ENCODE data around the gene LIMS3. TPM values are rescaled to one million over a fixed set of nuclear protein-coding genes. Genes with fewer than 3 reads are reported as not detected.
"Not testable (repeated sequence)": the region's sequence is repeated elsewhere in the genome, so short reads cannot be mapped to it uniquely, and the experiment has no call there.

Gene LIMS3
- total RNA-seq, 2 experiments from 2014 or later, result 0.63 to 0.93 TPM

DNA sequence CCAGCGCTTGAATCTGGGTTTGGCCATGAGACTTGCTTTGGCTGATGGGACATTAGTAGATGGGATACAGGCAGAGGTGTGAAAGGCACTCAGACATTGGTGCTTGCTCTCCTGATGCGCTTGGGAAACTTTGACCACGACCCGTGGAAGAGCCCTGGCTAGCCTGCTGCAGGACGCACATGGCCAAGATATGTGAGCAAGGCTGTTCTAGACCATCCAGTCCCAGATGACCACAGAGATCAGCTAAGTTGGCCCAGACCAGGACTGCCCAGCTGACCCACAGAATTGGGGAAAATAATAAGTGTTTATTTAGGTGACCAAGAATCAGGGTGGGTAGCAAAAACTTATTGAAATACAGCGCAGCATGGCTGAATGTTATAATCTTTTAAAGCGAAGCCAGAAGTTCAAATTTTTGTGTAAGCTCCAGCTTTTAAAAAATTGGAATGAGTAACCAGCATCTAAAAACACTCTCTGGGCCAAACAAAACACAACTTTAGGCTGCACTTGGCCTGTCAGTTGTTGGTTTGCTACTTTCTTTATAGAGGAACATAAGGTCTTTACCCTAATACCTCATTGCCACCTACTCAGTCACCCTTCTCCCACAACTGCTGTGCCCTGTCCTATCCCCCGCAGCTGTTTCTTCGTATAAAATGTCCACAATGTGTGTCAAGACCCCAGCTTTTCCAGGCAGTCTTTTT lies 51.8 kb downstream of the LIMS3 start:
- H3K36me3 Mint-ChIP-seq; H3K27ac Mint-ChIP-seq; H3K4me3 Mint-ChIP-seq; H3K9me3 Mint-ChIP-seq (ENCODE audit: low read depth); H3K4me1 Mint-ChIP-seq; CTCF ChIA-PET; DNase-seq; H3K27me3 Mint-ChIP-seq; ATAC-seq: not testable (repeated sequence)

DNA sequence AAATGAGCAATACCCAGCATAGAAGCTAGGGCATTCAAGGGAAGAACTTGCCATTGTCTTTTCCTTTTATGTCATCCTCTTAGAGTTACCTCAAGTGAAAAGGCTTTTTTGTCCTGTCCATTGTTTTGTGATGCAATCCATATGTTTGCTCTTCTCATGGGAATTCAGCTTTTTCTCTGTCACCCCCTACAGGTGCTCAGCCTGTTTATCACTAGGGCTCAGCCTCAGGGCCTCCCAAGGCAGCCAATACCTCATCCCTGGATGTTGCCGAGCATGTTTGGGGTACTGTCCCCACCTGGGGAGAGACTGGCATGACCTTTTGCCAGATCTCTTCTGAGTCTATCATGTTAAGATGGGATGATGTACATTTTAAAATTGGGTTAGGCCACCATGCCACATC lies 65.5 kb downstream of the LIMS3 start:
- ATAC-seq; H3K27ac Mint-ChIP-seq; H3K9me3 Mint-ChIP-seq (ENCODE audit: low read depth); H3K4me1 Mint-ChIP-seq; H3K27me3 Mint-ChIP-seq; CTCF ChIA-PET; H3K4me3 Mint-ChIP-seq; DNase-seq; H3K36me3 Mint-ChIP-seq: not testable (repeated sequence)

DNA sequence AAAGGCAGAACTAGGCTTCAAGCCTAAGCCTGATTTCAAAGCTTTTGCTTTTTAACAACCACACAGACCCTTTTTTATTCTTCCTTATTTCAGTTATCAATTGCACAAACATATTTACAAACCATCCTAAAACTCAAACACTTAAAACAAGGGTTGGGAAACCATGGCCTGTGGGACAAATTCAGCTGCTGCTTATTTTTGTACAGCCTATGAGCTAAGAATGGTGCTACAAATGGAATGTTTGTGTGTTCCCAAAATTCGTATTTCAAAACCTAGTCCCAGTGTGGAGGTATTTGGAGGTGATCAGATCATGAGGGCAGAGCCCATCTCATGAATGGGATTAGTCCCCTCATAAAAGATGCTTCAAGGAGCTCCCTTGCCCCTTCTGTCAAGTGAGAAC lies 67.0 kb downstream of the LIMS3 start:
- H3K4me3 Mint-ChIP-seq; H3K27ac Mint-ChIP-seq; H3K4me1 Mint-ChIP-seq; H3K36me3 Mint-ChIP-seq; CTCF ChIA-PET; H3K9me3 Mint-ChIP-seq (ENCODE audit: low read depth); DNase-seq; H3K27me3 Mint-ChIP-seq; ATAC-seq: not testable (repeated sequence)

DNA sequence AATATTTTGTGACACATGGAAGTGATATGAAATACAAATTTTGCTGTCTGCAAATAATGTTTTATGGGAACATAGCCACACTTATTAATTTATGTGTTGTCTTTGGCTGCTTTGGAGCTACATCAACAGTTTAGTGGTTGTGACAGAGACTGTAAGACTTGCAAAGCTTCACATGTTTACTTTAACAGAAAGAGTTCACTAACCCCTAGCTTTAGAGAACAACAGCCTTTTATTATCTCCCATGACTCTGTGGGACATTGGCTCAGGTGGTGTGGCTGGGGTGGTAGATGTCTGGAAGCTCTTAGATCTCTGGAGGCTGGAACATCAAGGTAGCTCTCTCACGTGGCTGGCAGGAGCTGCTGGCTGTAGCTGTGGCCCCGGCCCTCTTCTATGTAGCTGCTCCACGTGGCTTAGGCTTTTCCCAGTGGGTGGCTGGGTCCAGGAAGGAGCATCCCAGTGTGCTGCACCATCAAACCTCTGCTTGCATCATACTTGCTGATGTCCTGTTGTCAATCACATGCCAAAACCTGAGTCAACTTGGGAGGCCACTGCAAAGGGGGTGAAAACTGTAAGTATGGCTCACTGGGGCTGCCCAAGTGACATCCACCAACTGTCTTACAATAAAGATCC lies 67.7 kb downstream of the LIMS3 start:
- CTCF ChIA-PET; H3K27me3 Mint-ChIP-seq; H3K9me3 Mint-ChIP-seq (ENCODE audit: low read depth); ATAC-seq; H3K4me3 Mint-ChIP-seq; DNase-seq; H3K27ac Mint-ChIP-seq; H3K4me1 Mint-ChIP-seq; H3K36me3 Mint-ChIP-seq: not testable (repeated sequence)

DNA sequence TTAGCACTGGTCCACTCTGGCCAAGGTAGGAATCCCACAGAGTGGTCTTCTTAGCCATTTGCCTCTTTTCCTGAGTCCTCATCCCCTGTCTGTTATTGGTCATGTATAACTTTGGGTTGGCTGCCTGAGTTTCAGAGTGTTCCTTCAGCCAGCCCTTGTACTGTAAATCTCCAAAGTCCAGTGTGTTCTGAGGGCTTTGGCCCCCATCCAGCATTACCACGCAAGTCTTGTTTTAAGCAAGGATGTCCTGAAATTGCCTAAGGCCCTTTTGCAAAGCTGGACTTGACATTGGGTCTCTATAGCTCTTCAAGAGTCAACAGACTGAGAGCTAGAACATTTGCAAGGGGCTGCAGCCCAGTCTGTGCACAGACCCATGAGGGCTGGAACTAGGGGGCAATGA lies 68.4 kb downstream of the LIMS3 start:
- H3K4me3 Mint-ChIP-seq; DNase-seq; H3K36me3 Mint-ChIP-seq; ATAC-seq; H3K27me3 Mint-ChIP-seq; H3K9me3 Mint-ChIP-seq (ENCODE audit: low read depth); H3K27ac Mint-ChIP-seq; H3K4me1 Mint-ChIP-seq; CTCF ChIA-PET: not testable (repeated sequence)

DNA sequence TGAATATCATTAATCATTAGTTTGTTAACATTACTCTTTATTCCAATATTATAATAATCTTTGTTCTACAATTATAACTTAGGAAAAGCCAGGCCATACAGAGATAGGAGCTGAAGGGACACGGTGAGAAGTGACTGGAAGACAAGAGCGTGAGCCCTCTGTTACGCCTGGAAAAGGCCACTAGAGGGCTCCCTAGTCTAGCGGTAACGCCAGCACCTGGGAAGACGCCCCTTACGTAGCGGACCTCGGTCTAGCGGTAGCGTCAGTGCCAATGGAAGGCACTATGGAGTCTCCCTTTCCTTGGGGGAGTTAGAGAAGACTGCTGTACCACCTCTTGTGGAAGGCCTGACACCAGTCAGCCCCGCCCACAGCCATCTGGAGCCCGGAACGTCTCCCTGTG lies 71.4 kb downstream of the LIMS3 start:
- H3K27me3 Mint-ChIP-seq; H3K36me3 Mint-ChIP-seq; H3K27ac Mint-ChIP-seq; DNase-seq; CTCF ChIA-PET; H3K9me3 Mint-ChIP-seq (ENCODE audit: low read depth); H3K4me1 Mint-ChIP-seq; H3K4me3 Mint-ChIP-seq: not testable (repeated sequence)
- peak; percentile 63 for ATAC-seq

DNA sequence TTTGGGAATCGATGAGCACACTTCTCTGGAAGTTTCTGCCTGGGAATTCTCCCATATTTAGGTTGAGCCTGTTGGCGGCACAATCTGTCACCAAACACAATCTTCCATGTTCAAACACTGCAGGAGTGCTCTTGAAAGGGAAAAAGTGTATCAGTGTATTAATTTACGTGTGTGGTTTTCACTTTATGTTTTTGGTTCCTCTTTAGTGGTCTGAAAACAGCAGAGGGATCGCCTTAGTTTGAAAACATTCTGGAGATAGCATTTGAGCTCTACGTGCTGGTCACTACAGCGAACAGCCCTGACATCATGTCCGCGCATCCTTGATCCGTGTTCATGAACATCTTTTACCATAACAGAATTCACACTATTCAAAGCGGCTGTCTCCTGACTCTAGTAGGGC lies 73.2 kb downstream of the LIMS3 start:
- H3K9me3 Mint-ChIP-seq (ENCODE audit: low read depth); CTCF ChIA-PET; DNase-seq: not testable (repeated sequence)

More for the DNA sequence above, 73.2 kb downstream of the LIMS3 start:
- not testable (repeated sequence) for H3K4me1 Mint-ChIP-seq, H3K4me3 Mint-ChIP-seq, H3K27me3 Mint-ChIP-seq, ATAC-seq, H3K36me3 Mint-ChIP-seq, H3K27ac Mint-ChIP-seq

Other genes starting within 250 kb of the LIMS3 start
- gene RGPD5, start 104.4 kb upstream of the LIMS3 start, total RNA-seq, result 10 to 100 TPM; 20.2 to 29.1 TPM
- gene MALL, start 217.1 kb downstream of the LIMS3 start, total RNA-seq, result not detected

All from activated CD8-positive, alpha-beta memory T cell treated with anti-CD3 and anti-CD28 coated beads, Interleukin-2, amount 10 ng/mL, durations not matched to agents 7 days and 5 days (primary cell).